Measurements from ENCODE around the gene DDX1. TPM values are rescaled to one million over a fixed set of nuclear protein-coding genes. Genes with fewer than 3 reads are reported as not detected.

Gene DDX1
- total and polyA plus RNA-seq, 9 of the 15 experiments (the other 6 are each of a cell fraction or from before 2014, with no cell fraction given), result 116 to 277 (median 232) TPM

DNA sequence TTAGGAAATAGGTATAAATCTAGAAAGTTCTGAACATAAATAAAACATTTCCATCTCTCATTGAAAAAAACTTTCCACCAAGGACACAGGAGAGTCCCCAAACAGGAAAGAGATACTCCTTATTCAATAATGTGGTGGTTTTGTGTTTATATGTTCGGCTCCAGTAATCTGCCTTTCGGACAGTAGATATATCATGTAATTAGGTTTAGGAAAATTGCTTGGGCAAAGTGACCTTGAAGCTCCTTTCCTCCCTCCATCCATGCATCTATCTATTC is 69.6 kb downstream of the DDX1 start:
- no peaks in the 10 kb centered on the region for H3K9me3 ChIP-seq (replicated peaks; ENCODE audit: control insufficient read depth, insufficient read depth, low read depth, low read length)
- H4K20me1 ChIP-seq (replicated peaks; ENCODE audit: control insufficient read depth, insufficient read depth, low read length), result 0 out of 2 replicates have a peak, but pooled peaks cover 4% of the 10 kb centered on the region
- H3K4me3 ChIP-seq, result no peak overlapping the region
- no peak for FAIRE-seq
- H3K9ac ChIP-seq (ENCODE audit: insufficient read depth in 1 of 2, low read depth in 2 of 2, low read length in 2 of 2), result no peak overlapping the region
- ChIA-PET POLR2A (no interaction called here), CTCF (ENCODE audit: low intra/inter-chr PET ratio) (no interaction called here)
- in situ Hi-C loops (cut with MboI) (no loop called here), intact Hi-C loops (cut with micrococcal nuclease) (no loop called here)
- H3K4me1 ChIP-seq (replicated peaks in 1 of 2; ENCODE audit: control insufficient read depth in 2 of 2, insufficient read depth in 2 of 2, low read length in 2 of 2), result peaks cover 0 to 3% of the 10 kb centered on the region in 2 experiments; a peak in 1 of 5 replicates
- H3K9me1 ChIP-seq (ENCODE audit: control insufficient read depth, insufficient read depth, low read length), result no peaks in the 10 kb centered on the region
- H3K27me3 ChIP-seq (ENCODE audit: control insufficient read depth in 2 of 2, insufficient read depth in 2 of 2, low read length in 2 of 2), result peaks cover 45 to 67% of the 10 kb centered on the region in 2 experiments; a peak in 4 of 5 replicates
- H3K4me2 ChIP-seq (ENCODE audit: insufficient read depth, low read length), result no peak overlapping the region
- ATAC-seq, result no peak
- no peaks in the 10 kb centered on the region for H3K79me2 ChIP-seq (ENCODE audit: control insufficient read depth, insufficient read depth, low read length)
- TF ChIP-seq POLR2H (tag; IDR thresholded peaks at IDR 0.05; ENCODE audit: low read depth) (no peak), ZNF436 (CRISPR knock-in tag; IDR thresholded peaks at IDR 0.05) (no peak), MXI1 (IDR thresholded peaks at IDR 0.05; ENCODE audit: low read depth, low read length) (no peak), ZNF408 (CRISPR knock-in tag; IDR thresholded peaks at IDR 0.05; ENCODE audit: low read depth) (no peak), GATA2 (CRISPR knock-in tag; IDR thresholded peaks at IDR 0.05) (no peak)
- 0% methylated on average over 2 of the region's 2 CpGs for WGBS (ENCODE audit: insufficient coverage, low coverage, missing lambda C conversion rate)
- BruUV-seq (replicated peaks), result no TSS peak
- H3K36me3 ChIP-seq (ENCODE audit: control insufficient read depth, insufficient read depth, low read length), result no peaks in the 10 kb centered on the region
- no peak overlapping the region for H2AFZ ChIP-seq (ENCODE audit: low read depth, low read length)
- DNase-seq (ENCODE audit: extremely low read depth in 1 of 4, low spot score in 3 of 4), result no peak
- H3K27ac ChIP-seq (ENCODE audit: extremely low read depth, low read depth, low read length), result no peak overlapping the region

DNA sequence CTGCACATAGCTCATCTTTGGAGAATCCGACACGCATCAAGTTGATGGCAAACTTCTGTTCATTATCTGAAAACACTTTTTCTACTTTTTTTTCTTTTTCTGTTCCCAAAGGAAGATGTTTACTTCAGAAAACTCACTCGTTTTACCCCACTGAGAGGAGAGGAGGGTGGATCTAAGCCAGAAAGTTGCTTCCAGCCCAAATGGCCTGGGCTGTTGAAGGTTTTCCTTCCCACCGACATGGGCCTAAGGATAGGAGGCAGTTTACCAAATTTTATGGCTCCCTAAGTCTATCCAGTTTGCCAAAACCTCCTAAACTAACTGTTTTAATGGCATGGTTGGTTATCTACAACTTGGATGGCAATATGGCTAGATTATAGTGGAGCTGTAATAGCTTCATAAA is 70.4 kb downstream of the DDX1 start:
- BruUV-seq (replicated peaks), result no TSS peak
- no peak overlapping the region for H3K4me3 ChIP-seq
- in situ Hi-C loops (cut with MboI) (no loop called here), intact Hi-C loops (cut with micrococcal nuclease) (no loop called here)
- H3K36me3 ChIP-seq (ENCODE audit: control insufficient read depth, insufficient read depth, low read length), result no peaks in the 10 kb centered on the region
- H3K4me1 ChIP-seq (replicated peaks in 1 of 2; ENCODE audit: control insufficient read depth in 2 of 2, insufficient read depth in 2 of 2, low read length in 2 of 2), result peaks cover 0 to 3% of the 10 kb centered on the region in 2 experiments; a peak in 1 of 5 replicates
- H4K20me1 ChIP-seq (replicated peaks; ENCODE audit: control insufficient read depth, insufficient read depth, low read length), result 0 out of 2 replicates have a peak, but pooled peaks cover 4% of the 10 kb centered on the region
- ATAC-seq, result no peak
- CTCF ChIA-PET (ENCODE audit: low intra/inter-chr PET ratio), result no interaction called here
- H3K79me2 ChIP-seq (ENCODE audit: control insufficient read depth, insufficient read depth, low read length), result no peaks in the 10 kb centered on the region
- no peaks in the 10 kb centered on the region for H3K9me1 ChIP-seq (ENCODE audit: control insufficient read depth, insufficient read depth, low read length)
- POLR2A ChIA-PET, result interaction anchor here (1.0 kb wide), 1 partner anchor 19 kb away, joined by 3 read pairs; no protein-coding TSS in a partner anchor
- WGBS (ENCODE audit: insufficient coverage, low coverage, missing lambda C conversion rate), result 0% methylated on average over 4 of the region's 4 CpGs
- no peak overlapping the region for H3K4me2 ChIP-seq (ENCODE audit: insufficient read depth, low read length)
- no peak for FAIRE-seq
- no peak for DNase-seq (ENCODE audit: extremely low read depth in 1 of 4, low spot score in 3 of 4)
- H2AFZ ChIP-seq (ENCODE audit: low read depth, low read length), result no peak overlapping the region
- H3K27ac ChIP-seq (ENCODE audit: extremely low read depth, low read depth, low read length), result no peak overlapping the region
- H3K9me3 ChIP-seq (replicated peaks; ENCODE audit: control insufficient read depth, insufficient read depth, low read depth, low read length), result no peaks in the 10 kb centered on the region
- H3K9ac ChIP-seq (ENCODE audit: insufficient read depth in 1 of 2, low read depth in 2 of 2, low read length in 2 of 2), result no peak overlapping the region
- peaks cover 44 to 70% of the 10 kb centered on the region in 2 experiments; a peak in 4 of 5 replicates for H3K27me3 ChIP-seq (ENCODE audit: control insufficient read depth in 2 of 2, insufficient read depth in 2 of 2, low read length in 2 of 2)
- TF ChIP-seq MXD1 (CRISPR knock-in tag; IDR thresholded peaks at IDR 0.05; ENCODE audit: borderline replicate concordance, poor library complexity, severe bottlenecking) (no peak), RNF219 (CRISPR knock-in tag; IDR thresholded peaks at IDR 0.05) (no peak)
- TF ChIP-seq, protein P1, sequence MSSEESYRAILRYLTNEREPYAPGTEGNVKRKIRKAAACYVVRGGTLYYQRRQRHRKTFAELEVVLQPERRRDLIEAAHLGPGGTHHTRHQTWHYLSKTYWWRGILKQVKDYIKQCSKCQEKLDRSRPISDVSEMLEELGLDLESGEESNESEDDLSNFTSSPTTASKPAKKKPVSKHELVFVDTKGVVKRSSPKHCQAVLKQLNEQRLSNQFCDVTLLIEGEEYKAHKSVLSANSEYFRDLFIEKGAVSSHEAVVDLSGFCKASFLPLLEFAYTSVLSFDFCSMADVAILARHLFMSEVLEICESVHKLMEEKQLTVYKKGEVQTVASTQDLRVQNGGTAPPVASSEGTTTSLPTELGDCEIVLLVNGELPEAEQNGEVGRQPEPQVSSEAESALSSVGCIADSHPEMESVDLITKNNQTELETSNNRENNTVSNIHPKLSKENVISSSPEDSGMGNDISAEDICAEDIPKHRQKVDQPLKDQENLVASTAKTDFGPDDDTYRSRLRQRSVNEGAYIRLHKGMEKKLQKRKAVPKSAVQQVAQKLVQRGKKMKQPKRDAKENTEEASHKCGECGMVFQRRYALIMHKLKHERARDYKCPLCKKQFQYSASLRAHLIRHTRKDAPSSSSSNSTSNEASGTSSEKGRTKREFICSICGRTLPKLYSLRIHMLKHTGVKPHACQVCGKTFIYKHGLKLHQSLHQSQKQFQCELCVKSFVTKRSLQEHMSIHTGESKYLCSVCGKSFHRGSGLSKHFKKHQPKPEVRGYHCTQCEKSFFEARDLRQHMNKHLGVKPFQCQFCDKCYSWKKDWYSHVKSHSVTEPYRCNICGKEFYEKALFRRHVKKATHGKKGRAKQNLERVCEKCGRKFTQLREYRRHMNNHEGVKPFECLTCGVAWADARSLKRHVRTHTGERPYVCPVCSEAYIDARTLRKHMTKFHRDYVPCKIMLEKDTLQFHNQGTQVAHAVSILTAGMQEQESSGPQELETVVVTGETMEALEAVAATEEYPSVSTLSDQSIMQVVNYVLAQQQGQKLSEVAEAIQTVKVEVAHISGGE (CRISPR knock-in tag; IDR thresholded peaks at IDR 0.05), result no peak

All from K562 (cell line).